Adrenal gland (tissue), 12 donors: ENCODE data around the gene ZNHIT1. TPM values are rescaled to one million over a fixed set of nuclear protein-coding genes. Genes with fewer than 3 reads are reported as not detected.

Experiments
- DNase-seq, 7 donors: peaks; one replicate each; pipeline ENCODE4 v3.0.0-alpha.2; 2019 to 2020
- H3K27ac ChIP-seq, 5 donors: fragments of 200-600 bp; sonication (generic) in 4 of 5; 1 replicate in 3 of 5; 2 replicates in 2 of 5; pipeline versions ENCODE4 v1.5.1 to v1.8.0; 2016 to 2020; ENCODE audit warnings: mild to moderate bottlenecking in 1 of 5
- H3K27me3 ChIP-seq: fragments of 200-600 bp; 2 replicates; pipeline ENCODE4 v1.8.0; 2021
- H3K36me3 ChIP-seq, 2 donors: fragments of 200-600 bp; replicated peaks in 1 of 2; 1 replicate in 1 of 2; 2 replicates in 1 of 2; pipeline versions ENCODE4 v1.5.1 to v1.8.0; 2018 to 2022
- H3K4me1 ChIP-seq, 2 donors: fragments of 200-600 bp; replicated peaks in 1 of 2; 1 replicate in 1 of 2; 2 replicates in 1 of 2; pipeline versions ENCODE4 v1.5.1 to v1.8.0; 2018 to 2021
- H3K4me3 ChIP-seq, 4 donors: fragments of 200-600 bp; sonication (generic) in 3 of 4; one replicate each; pipeline ENCODE4 v1.5.1; 2016 to 2018
- H3K9me3 ChIP-seq, 3 donors: fragments of 200-600 bp; sonication (generic) in 1 of 3; replicated peaks in 1 of 3; 1 replicate in 2 of 3; 2 replicates in 1 of 3; pipeline versions ENCODE4 v1.5.1 to v1.8.0; 2016 to 2021
- CTCF ChIP-seq, 6 experiments: fragments of 450-650 bp in 4 of 6; fragments of 200-600 bp in 2 of 6; sonication (generic) in 1 of 6; IDR thresholded peaks; 1 replicate in 5 of 6; 2 replicates in 1 of 6; pipeline versions ENCODE4 v1.5.1 to v1.8.0; 2016 to 2021; ENCODE audit warnings: antibody characterized with exemption in 6 of 6, mild to moderate bottlenecking in 2 of 6, moderate library complexity in 1 of 6
- POLR2A ChIP-seq, 2 donors: fragments of 450-650 bp; IDR thresholded peaks; one replicate each; pipeline ENCODE4 v1.6.1; 2017; ENCODE audit warnings: antibody characterized with exemption in 2 of 2, mild to moderate bottlenecking in 2 of 2, moderate library complexity in 1 of 2
- WGBS, 4 donors: extraction: QIAGEN DNeasy Blood & Tissue Kit in 2 of 4; methylation state at CpG; one replicate each; pipeline versions ENCODE4 v1.1.5 to v1.1.7; 2013 to 2017; 5-methylcytosine and 5-hydroxymethylcytosine counted together
- intact Hi-C, 2 donors: fragments of 100-400 bp; cut with DNase I; formaldehyde crosslinking; loops; one replicate each; pipeline versions ENCODE4 v1.14.1 to v1.15.0; 2022 to 2023
- polyA plus RNA-seq, 3 donors: library from polyadenylated mRNA; stranded (reverse); fragments of 200-250 nt in 2 of 3; fragments of 350-450 nt in 1 of 3; fragmentation: Illumina TruSeq in 1 of 3; extraction: RNeasy Lipid Tissue Mini Kit (QIAGEN cat#74804) in 1 of 3; gene quantifications; one replicate each; pipeline ENCODE4 v1.2.3, GENCODE V29; 2013 to 2014
- total RNA-seq, 9 donors: library from RNA; depleted of rRNA in 4 of 9; stranded (reverse); fragments of >200 nt in 4 of 9; fragments of 120-200 nt in 1 of 9; fragmentation: NEBNext Ultra II Directional in 1 of 9; extraction: Animal tissue kit (Norgen Biotek cat#: 25700) in 1 of 9; gene quantifications; one replicate each; pipeline versions ENCODE4 v1.1.0 to v1.2.4, GENCODE V29; 2013 to 2023
- donor health status: healthy with polysubstance abuse.
- donor health status: Bipolar disorder and iron deficiency.
- donor health status: DM: yes; HTN: yes; CAD: no.
- donor health status: DM: no; HTN: no; CAD: no.
- donor health status: DM: no; HTN: no; CAD: no.
- donor health status: DM: yes; HTN: yes; CAD: no.

Gene ZNHIT1
- total and polyA plus RNA-seq, 12 donors = 34.7 to 228 (median 104) TPM

DNA sequence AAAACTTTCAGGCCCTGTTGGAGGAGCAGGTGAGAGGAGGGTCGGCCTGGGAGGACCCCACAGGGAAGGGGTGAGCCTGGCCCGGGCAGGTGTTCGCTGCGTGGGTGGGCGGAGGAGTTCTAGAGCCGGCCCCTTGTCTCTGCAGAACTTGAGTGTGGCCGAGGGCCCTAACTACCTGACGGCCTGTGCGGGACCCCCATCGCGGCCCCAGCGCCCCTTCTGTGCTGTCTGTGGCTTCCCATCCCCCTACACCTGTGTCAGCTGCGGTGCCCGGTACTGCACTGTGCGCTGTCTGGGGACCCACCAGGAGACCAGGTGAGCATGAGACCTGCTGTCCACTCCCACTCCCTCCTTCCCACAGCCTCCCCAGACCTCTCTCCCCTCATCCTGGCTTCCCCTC, 5.6 kb downstream of the ZNHIT1 start:
- TF ChIP-seq POLR2A (IDR thresholded peaks at IDR 0.05) (no peak), CTCF (IDR thresholded peaks at IDR 0.05) (no peak)
- 95 to 96% (median 96%) methylated on average over 9 to 15 of the region's 15 CpGs for WGBS, 4 donors

GRCh38 chr7:101225650-101226049, 7.7 kb downstream of the ZNHIT1 start:
- 94 to 98% (median 98%) methylated on average over 6 of the region's 6 CpGs for whole genome bisulfite sequencing, 4 donors
- H3K36me3 ChIP-seq = peaks cover 0 to 44% of the 10 kb centered on the region in 2 donors

More for the DNA sequence above, 5.6 kb downstream of the ZNHIT1 start:
- DNase-seq = no peak
- H3K27ac ChIP-seq = no peak overlapping the region
- H3K4me1 ChIP-seq = peaks cover 0 to 22% of the 10 kb centered on the region in 2 donors
- no peaks in the 10 kb centered on the region for H3K27me3 ChIP-seq
- no peaks in the 10 kb centered on the region for H3K9me3 ChIP-seq
- intact Hi-C loops = no loop called here
- H3K36me3 ChIP-seq = peaks cover 0 to 43% of the 10 kb centered on the region in 2 donors
- H3K4me3 ChIP-seq = no peak overlapping the region

GRCh38 chr7:101226721-101227120, 8.8 kb downstream of the ZNHIT1 start:
- peaks cover 0 to 3% of the 10 kb centered on the region in 2 donors for H3K4me1 ChIP-seq
- H3K27me3 ChIP-seq = no peaks in the 10 kb centered on the region
- no peak overlapping the region for H3K4me3 ChIP-seq
- peaks cover 0 to 44% of the 10 kb centered on the region in 2 donors for H3K36me3 ChIP-seq
- peak overlapping the region in 1 of 5 donors; percentile 49 for H3K27ac ChIP-seq
- DNase-seq = peak in 1 of 7 donors; percentile 13
- WGBS, 4 donors = 69 to 76% (median 70%) methylated on average over 9 of the region's 9 CpGs
- TF ChIP-seq CTCF (IDR thresholded peaks at IDR 0.05) (no peak), POLR2A (IDR thresholded peaks at IDR 0.05) (no peak)
- no peaks in the 10 kb centered on the region for H3K9me3 ChIP-seq
- intact Hi-C loops = no loop called here

More at GRCh38 chr7:101225650-101226049, 7.7 kb downstream of the ZNHIT1 start:
- H3K4me3 ChIP-seq = no peak overlapping the region
- no peak for DNase-seq
- H3K4me1 ChIP-seq = peaks cover 0 to 1% of the 10 kb centered on the region in 2 donors
- intact Hi-C loops = no loop called here
- H3K27ac ChIP-seq = no peak overlapping the region
- TF ChIP-seq POLR2A (IDR thresholded peaks at IDR 0.05) (no peak), CTCF (IDR thresholded peaks at IDR 0.05) (no peak)
- no peaks in the 10 kb centered on the region for H3K27me3 ChIP-seq
- no peaks in the 10 kb centered on the region for H3K9me3 ChIP-seq

- intact Hi-C loops = loop anchor here in 1 of 2 donors (5.0 kb wide), 1 partner anchor 49 kb away; the partner anchor contains the start of gene NAT16
- TF ChIP-seq POLR2A (IDR thresholded peaks at IDR 0.05) (no peak), CTCF (IDR thresholded peaks at IDR 0.05) (no peak)
- no peak overlapping the region for H3K4me3 ChIP-seq
Observed at GRCh38 chr7:101231644-101232043, 13.7 kb downstream of the ZNHIT1 start.

More at GRCh38 chr7:101231644-101232043, 13.7 kb downstream of the ZNHIT1 start:
- no peak for DNase-seq
- H3K27me3 ChIP-seq = no peaks in the 10 kb centered on the region
- 64 to 76% (median 70%) methylated on average over 5 to 7 of the region's 7 CpGs for WGBS, 4 donors
- peak overlapping the region in 1 of 5 donors; percentile 29 for H3K27ac ChIP-seq
- no peaks in the 10 kb centered on the region for H3K9me3 ChIP-seq
- peaks cover 0 to 12% of the 10 kb centered on the region in 2 donors for H3K4me1 ChIP-seq
- H3K36me3 ChIP-seq = peaks cover 0 to 10% of the 10 kb centered on the region in 2 donors
